CD4-positive, alpha-beta T cell treated with Interferon alpha-2 for 1 hour (primary cell): ENCODE measurements around the gene RNF34.
"Not testable (repeated sequence)": the region's sequence is repeated elsewhere in the genome, so short reads cannot be mapped to it uniquely, and the experiment has no call there.

Source experiments
- DNase-seq, 2 donors: peaks; one replicate each; pipeline ENCODE4 v3.0.0-alpha.2; 2020 to 2022

The RNF34 gene

GRCh38 chr12:121399391-121400331 is at the start of gene RNF34:
RNF34 (plus strand) TSS chr12:121400118; CDS start chr12:121400213, 95 bp downstream.
- DNase-seq, result peak; percentile 98

- DNase-seq, result peak; percentile 94 to 95
These were observed 47.9 kb upstream of the RNF34 start, which contains the start of gene ANAPC5 for GRCh38 chr12:121351820-121352681. ANAPC5 (minus strand) TSS chr12:121352411; CDS start chr12:121352340, 71 bp downstream.

GRCh38 chr12:121352682-121353018 is 47.3 kb upstream of the RNF34 start:
- DNase-seq, result no peak

GRCh38 chr12:121355818-121356217 is 44.1 kb upstream of the RNF34 start:
- DNase-seq, result no peak

- no peak for DNase-seq
These were observed 43.3 kb upstream of the RNF34 start for GRCh38 chr12:121356657-121357056.

GRCh38 chr12:121357331-121357730 is 42.6 kb upstream of the RNF34 start:
- DNase-seq, result no peak

GRCh38 chr12:121358073-121358472 is 41.8 kb upstream of the RNF34 start:
- no peak for DNase-seq

- no peak for DNase-seq
These were observed 35.2 kb upstream of the RNF34 start for GRCh38 chr12:121364683-121365121.

- DNase-seq, result no peak
These were observed 34.4 kb upstream of the RNF34 start for GRCh38 chr12:121365416-121366062.

GRCh38 chr12:121366063-121366459 is 33.9 kb upstream of the RNF34 start:
- no peak for DNase-seq

GRCh38 chr12:121371404-121371803 is 28.5 kb upstream of the RNF34 start:
- DNase-seq, result no peak

GRCh38 chr12:121373755-121374154 is 26.2 kb upstream of the RNF34 start:
- no peak for DNase-seq

- not testable (repeated sequence) for DNase-seq
These were observed 25.6 kb upstream of the RNF34 start for GRCh38 chr12:121374336-121374735.

GRCh38 chr12:121374945-121375584 is 24.9 kb upstream of the RNF34 start:
- DNase-seq, result not testable (repeated sequence)

- no peak for DNase-seq
These were observed 22.9 kb upstream of the RNF34 start for GRCh38 chr12:121376754-121377697.

- DNase-seq, result no peak
These were observed 21.2 kb upstream of the RNF34 start for GRCh38 chr12:121378736-121379135.

- DNase-seq, result no peak
These were observed 20.0 kb upstream of the RNF34 start for GRCh38 chr12:121379945-121380344.

- DNase-seq, result no peak
These were observed 16.3 kb upstream of the RNF34 start for GRCh38 chr12:121383601-121384021.

- DNase-seq, result not testable (repeated sequence)
These were observed 15.0 kb upstream of the RNF34 start for GRCh38 chr12:121384891-121385290.

- peak in 1 of 2 donors; percentile 1 for DNase-seq
These were observed 11.4 kb upstream of the RNF34 start for GRCh38 chr12:121388421-121388981.

GRCh38 chr12:121390856-121391255 is 9.1 kb upstream of the RNF34 start:
- DNase-seq, result no peak
